GM21515 (cell line): ENCODE results near the gene GAS7.
A peak's percentile ranks its signal among the peaks of the same experiment; 100 is the strongest.

Source experiments
- ATAC-seq: cut with Tn5 transposase; IDR thresholded peaks from one replicate; pipeline ENCODE4 v1.9.1; 2021; ENCODE audit not compliant: unreplicated experiment

GAS7 gene

DNA sequence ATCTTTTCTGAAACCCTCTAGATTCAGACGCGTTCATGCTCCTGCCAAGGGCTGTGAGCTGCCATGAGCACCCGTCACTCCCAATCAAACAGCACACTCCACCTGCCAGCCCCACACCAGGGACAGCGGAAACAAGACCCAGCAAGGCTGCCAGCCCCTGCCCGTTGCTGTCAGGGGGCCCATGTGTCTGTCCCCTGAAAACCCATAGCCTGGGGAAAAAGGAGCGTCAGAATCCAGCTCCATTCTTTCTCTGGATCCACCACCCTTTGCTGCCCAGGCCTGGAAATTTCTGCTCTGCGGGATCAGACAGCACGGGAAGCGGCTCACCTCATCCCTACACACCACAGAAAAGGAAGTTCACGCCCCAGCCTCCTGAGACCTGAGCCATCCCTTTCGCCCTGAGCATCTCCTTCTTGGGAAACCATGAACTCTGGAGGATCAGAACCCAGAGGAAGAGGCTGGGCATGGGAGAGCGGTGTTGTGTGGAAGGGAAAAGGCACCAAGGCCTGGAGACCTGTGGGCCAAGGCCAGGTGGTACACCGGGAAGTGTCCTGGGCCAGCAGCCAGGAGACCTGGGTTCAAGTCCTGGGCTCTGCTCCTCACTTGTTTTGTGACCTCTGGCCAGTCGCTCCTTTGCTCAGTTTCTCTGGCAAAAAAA, 241.8 kb downstream of the GAS7 start:
- no peak for ATAC-seq

GRCh38 chr17:9953492-9953891, 244.9 kb downstream of the GAS7 start:
- ATAC-seq = no peak

- no peak for ATAC-seq
These were observed 246.6 kb downstream of the GAS7 start for GRCh38 chr17:9951803-9952202.

DNA sequence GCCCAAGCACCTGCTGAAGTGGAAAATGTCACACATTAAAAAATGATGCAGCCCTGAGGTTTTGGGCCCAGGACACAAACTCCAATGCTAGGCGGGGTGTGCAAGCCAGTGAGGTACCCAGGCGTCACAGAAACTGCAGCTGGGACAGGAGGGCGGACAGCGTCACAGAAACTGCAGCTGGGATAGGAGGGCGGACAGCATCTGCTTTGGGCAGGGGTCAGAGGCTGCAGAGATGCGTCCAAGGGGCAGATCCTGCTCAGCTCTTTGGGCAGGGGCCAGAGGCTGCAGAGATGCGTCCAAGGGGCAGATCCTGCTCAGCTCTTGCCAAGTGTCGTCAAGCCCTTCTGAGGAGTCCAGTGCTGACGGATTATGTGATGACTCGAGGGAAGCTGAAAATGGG, 249.5 kb downstream of the GAS7 start:
- ATAC-seq = no peak

DNA sequence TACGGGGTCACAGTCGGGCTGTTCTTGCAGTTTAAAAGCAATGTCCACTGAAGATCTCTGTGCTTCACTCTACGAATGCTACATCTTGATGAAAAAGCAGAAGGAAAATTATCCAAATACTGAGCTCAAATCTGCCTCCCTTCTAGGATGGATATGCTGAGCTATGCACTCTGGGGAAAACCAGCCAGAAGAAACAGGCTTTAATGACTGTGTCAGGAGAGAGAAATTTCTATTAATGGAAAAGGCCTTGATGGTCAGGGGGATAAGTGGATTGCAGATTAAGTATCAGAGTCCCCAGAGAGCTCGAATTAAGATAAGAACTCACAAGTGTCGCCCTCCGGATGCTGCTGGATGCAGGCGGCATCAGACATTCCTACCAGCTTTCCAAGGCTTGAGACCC, 253.7 kb downstream of the GAS7 start:
- ATAC-seq = no peak

- no peak for ATAC-seq
These were observed 255.1 kb downstream of the GAS7 start for GRCh38 chr17:9943343-9943742.

DNA sequence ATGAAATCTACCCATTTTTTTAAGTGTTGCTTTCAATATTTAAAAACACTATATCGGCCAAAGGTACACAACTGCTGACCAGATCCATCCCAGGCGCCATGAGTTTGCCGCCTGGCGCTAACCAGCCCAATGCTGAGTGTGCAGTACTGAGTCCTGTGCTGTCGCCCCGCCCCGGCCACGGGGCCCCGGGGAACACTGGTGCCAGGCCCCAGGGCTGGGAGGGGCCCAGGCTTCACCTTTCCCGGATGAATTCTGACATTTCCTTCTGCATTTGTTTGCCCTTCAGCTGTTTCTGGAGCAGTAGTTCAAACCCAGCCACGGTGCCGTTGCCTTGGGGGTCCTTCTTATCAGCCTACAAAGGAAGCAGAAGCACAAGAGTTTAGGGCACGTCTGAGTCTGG, 255.5 kb downstream of the GAS7 start:
- no peak for ATAC-seq

GRCh38 chr17:9941305-9941704, 257.1 kb downstream of the GAS7 start:
- no peak for ATAC-seq

DNA sequence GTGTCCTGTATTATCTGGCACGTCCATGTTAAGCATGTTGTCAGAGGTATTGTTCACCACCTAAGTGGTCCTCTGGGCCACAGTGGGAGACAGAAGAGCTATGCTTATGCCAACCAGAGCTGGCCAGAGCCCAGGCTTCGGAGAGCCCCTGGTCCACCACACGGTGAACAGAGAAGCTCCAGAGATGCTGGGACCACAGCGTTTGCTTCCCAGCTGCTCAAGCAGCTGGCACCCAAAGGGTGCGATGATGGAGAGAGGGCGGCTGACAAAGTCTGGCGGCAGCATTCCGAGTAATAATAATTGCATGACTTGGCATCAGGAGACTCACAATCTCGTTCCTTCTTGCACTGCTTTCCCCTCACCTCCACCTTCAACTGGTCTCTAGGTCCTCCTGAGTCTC, 257.6 kb downstream of the GAS7 start:
- no peak for ATAC-seq

DNA sequence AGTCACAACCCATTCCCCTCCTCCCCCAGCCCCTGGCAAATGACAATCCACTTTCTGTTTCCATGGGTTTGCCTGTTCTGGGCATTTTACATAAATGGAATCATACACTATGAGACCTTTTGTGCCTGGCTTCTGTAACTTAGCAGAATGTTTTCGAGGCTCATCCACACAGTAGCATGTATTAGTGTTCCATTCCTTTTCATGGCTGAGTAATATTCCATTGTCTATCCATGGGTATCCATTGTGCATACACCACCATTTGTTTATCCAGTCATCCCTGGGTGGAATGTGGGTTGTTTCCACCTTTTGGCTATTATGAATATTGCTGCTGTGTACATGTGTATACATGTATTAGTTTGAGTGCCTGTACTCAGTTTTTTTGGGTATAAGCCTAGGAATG, 259.6 kb downstream of the GAS7 start:
- ATAC-seq = no peak

DNA sequence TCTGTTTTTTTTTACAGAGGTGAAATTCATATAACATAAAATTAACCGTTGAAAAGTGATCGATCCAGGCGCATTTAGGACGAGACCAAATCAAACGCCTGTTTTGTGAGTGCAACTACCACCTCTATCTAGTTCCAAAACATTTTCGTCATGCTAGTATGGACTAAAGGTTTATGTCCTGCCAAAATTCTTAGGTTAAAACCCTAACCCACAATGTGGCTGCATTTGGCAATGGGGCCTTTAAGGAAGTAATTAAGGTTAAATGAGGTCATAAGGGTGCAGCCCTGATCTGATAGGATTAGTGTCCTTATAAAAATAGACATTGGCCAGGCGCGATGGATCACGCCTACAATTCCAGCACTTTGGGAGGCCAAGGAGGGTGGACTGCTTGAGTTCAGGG, 260.5 kb downstream of the GAS7 start:
- ATAC-seq = no peak

DNA sequence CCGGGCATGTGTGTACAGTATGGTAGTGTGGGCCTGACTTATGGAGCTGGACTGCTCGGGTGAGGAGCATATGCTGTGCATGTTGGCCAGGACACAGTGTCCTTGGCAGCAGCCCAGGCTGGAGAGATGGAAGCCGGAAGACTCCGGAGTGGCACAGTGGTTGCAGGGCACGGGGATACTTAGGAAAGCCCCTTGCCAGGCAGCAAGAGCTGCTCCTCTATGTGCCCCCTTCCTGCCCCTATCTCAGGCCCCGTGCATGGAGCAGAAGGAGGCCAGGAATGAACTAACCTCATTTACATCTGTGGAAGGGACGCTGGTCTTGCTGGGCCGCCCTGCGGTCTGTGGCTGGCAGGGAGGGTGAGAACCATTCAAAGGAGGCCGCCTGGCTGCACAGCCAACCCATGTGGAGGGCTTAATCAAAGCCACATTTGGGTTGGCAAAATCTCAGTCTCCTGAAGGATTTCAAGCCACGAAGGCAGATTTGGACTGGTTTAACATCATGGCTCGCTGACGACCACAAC, 261.1 kb downstream of the GAS7 start:
- no peak for ATAC-seq

- ATAC-seq = no peak
These were observed 262.3 kb downstream of the GAS7 start for GRCh38 chr17:9936095-9936494.

GRCh38 chr17:9935408-9935807, 263.0 kb downstream of the GAS7 start:
- ATAC-seq = no peak

- ATAC-seq = no peak
These were observed 264.1 kb downstream of the GAS7 start for GRCh38 chr17:9934331-9934730.

DNA sequence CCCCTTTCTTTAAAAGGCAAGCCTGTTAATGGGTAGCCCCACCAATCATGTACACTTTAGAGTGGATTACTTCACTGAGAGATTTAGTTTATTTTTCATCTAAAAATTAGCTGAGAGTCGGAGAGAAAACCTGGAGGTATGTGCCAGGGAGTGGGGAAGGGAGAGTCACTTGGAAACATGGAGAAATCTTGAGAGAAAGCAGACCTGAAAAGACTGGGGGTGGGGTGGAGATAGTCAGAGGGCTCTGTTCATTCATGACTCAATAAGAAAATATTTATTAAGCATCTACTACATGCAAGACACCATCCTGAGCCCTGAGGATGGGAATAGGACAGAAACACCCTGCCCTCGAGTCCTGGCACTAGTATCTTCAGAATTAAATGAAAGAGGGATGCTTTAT, 265.9 kb downstream of the GAS7 start:
- ATAC-seq = no peak

DNA sequence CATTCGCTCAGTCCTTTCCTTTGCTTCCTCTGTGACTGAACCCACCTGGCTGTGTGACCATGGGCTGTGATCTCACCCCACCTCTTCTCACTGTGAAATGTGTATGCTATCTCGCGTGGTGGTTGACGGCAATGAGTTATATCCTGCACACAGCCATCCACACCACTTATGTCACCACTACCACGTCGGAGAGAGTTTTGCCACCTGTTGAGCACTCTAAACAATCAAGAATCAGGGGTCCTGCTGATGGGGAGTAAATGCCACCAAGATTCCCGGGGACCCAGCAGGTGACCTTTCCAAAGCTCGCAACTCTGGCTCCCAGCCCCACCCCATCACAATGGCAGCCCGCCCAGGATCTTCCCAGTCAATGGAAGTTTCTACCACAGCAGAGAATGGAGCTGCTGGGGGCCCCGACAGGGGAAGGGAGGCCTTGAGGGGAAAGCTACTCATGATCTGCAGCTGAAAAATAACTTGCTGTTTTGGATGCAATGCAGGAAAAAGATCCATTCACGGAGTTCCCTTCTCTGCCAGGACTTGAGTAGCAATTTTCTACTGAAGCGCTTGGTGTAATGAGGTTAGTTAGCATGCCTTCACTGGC, 267.2 kb downstream of the GAS7 start:
- no peak for ATAC-seq

- no peak for ATAC-seq
These were observed 268.5 kb downstream of the GAS7 start for GRCh38 chr17:9929871-9930270.

GRCh38 chr17:9928601-9929333, 269.6 kb downstream of the GAS7 start:
- ATAC-seq = no peak

DNA sequence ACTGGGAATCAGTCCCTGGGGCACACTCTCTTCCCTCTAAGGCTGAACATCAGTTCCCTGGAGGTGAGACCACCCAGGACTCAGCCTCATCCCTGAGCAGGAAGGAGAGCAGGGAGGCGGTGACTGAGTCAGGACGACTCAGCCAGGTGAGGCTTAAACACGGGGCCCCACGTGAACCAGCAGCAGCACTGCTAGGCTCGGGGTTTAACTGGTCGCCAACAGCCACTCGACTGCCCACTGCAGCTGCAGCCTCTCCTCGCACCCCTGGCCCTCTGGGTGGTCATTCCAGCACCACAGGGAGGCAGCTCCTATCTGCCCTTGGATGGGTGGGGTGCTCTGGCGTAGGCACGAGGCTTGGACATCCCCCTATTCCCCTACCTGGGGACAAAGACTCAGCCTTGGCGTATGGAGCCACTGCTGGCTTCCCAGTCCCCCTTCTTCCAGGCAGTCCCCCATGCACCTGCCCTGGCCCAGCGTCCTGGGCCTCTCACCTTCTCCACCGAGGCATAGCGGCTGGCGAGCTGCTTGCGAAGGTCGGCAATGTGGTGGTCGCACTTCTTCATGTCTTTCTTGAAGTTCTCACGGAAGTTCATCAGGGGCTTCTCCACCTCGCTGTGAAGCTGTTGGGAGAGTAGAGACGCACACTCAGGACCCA, 272.1 kb downstream of the GAS7 start:
- ATAC-seq = no peak

- no peak for ATAC-seq
These were observed 272.9 kb downstream of the GAS7 start for GRCh38 chr17:9925457-9925856.

GRCh38 chr17:9924735-9925191, 273.6 kb downstream of the GAS7 start:
- peak; percentile 59 for ATAC-seq
